Umbilical cord (tissue), 2 donors: Measurements from ENCODE around the gene GHSR. TPM values are rescaled to one million over a fixed set of nuclear protein-coding genes. Genes with fewer than 3 reads are reported as not detected.

ENCODE experiments used
- DNase-seq: peaks from one replicate; pipeline ENCODE4 v3.0.0-alpha.2; 2015; ENCODE audit warnings: low spot score
- total RNA-seq: library from RNA; depleted of rRNA; stranded (reverse); fragments of >200 nt; gene quantifications from one replicate; pipeline ENCODE4 v1.2.3, GENCODE V29; 2014; ENCODE audit warnings: low replicate concordance; ENCODE audit not compliant: insufficient read depth

The GHSR gene
- total RNA-seq, 1 donor from 2014 or later: 1.4 TPM

GRCh38 chr3:172438186-172438585 is 10.1 kb downstream of the GHSR start:
- no peak for DNase-seq

DNA sequence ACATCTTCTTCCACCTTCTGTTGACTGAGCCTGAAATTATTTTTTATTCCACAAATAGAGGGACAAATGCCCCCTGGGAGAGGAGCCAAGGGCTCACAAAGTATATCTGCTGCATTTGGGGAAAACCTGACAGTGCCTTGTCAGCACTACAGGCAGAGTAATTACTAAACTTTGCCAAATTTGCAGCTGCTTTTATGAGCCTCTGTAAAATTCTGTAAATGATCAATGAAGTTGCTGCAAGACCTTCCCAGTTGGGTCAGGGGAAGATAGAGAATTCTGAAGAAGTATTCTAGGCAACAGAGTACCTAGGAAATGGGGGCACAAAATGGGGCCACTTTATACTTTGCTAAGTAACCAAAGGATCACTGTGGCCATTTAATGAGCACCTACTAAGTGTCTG is 10.5 kb downstream of the GHSR start:
- DNase-seq: no peak

GRCh38 chr3:172415323-172415722 is 32.9 kb downstream of the GHSR start:
- no peak for DNase-seq

- no peak for DNase-seq
These were observed 36.7 kb downstream of the GHSR start for GRCh38 chr3:172411478-172411947.

DNA sequence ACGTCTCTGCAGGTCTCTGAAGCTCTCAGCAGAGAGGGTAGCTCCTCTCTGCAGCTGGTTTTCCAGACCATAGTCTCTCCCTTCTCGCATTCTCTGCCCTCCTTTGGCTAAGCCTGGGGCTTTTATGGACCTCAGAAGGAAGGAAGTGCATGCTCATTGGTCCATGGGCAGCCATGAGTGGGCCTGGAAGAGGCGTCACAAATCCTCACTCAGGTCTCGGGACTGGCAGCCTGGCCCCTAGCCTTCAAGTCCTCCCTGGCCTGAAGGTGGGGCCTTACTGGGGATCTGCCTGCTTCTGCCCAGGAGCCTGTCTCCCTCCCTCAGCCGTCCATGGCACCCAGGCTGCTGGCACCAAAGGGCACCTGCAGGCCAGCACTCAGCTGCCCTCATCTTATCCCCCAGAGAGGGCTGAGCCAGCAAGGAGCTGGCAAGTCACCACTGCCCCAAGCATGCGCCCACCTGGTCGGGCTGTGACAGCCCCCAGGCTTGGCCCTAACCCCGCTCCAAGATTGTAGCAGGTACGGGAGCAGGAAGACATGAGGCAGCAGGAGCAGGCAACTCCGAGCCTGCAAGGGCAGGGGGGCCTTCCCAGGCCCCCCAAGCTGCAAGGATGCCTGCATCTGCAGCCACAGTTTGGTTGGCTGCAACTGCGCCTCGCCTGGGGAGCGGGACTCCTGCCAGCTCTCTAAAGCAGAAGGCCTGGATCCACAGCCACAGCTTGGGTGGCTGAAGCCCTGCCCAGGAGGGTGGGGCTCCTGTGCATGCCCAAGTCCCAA is 37.4 kb downstream of the GHSR start:
- DNase-seq: no peak

- DNase-seq: no peak
These were observed 40.4 kb downstream of the GHSR start for GRCh38 chr3:172407872-172408271.

- no peak for DNase-seq
These were observed 42.3 kb downstream of the GHSR start for GRCh38 chr3:172405914-172406313.

GRCh38 chr3:172404237-172404962 is 43.9 kb downstream of the GHSR start:
- DNase-seq: no peak

GRCh38 chr3:172402892-172403643 is 45.2 kb downstream of the GHSR start:
- DNase-seq: no peak

DNA sequence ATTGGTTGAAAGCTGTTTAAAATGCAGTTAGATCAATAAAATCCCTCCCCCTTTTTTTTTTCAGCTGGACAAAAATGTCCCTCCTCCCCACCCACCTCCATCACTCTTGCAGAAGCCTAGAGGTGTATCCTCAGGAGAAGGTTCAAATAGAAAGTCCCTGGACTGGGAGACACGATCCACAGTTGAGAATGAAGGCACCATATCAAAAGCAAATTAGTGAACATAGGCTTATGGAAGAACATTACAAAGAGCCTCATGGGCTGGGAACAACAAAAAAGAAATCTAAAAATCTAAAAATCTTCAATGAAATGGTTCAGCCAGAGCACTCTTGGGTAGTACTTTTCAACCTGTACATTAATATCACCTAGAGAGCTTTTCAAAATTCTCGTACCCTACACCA is 46.2 kb downstream of the GHSR start:
- no peak for DNase-seq

DNA sequence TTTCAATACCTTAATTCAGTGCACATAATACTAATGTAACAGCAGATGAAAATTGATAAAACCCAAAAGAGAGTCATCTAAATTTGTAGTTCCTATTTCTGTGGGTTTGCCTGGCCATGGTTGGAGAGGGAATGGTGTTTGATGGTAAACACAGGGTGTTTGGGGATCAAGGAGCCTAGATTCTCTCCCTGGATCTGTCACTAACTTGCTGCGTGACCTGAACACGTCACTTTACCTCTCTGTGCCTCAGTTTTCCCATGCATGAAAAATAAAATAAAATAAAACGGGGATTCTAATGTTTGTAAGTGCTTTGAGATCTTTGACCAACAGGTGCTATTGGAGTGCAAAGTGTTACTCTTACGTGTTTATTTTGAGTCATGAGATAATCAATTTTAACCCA is 49.8 kb downstream of the GHSR start:
- no peak for DNase-seq

DNA sequence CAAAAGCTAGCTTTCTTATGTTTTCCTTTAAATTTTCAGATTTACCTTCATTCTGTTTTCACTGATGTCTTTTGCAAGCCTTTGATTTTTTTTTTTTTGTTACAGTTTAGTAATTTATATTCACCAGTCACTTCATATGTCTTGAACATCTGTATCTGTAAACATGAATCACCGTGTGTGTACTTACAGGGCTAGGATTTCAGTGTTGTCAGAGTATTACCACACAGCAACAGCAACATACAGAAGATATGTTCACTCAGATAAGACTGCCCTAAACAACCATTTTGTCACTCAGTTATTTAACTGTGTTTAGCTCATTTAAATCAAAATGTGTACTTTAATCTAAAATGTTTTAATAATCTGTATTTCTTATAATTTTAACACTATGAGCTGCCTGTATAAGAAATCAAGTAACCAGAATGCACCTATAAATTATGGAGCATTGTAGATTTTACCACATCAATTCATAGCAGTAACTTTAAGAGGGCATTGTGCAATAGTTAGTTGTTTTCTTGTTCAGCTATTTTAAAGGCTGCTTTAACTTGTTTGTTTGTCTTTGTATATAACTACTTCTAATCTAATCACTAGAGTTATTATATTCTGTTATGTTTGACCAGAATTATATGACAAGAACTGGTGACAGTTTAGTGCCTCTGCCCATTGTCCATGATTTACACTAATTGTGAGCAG is 50.4 kb downstream of the GHSR start:
- no peak for DNase-seq

- DNase-seq: no peak
These were observed 51.9 kb downstream of the GHSR start for GRCh38 chr3:172396400-172396799.

DNA sequence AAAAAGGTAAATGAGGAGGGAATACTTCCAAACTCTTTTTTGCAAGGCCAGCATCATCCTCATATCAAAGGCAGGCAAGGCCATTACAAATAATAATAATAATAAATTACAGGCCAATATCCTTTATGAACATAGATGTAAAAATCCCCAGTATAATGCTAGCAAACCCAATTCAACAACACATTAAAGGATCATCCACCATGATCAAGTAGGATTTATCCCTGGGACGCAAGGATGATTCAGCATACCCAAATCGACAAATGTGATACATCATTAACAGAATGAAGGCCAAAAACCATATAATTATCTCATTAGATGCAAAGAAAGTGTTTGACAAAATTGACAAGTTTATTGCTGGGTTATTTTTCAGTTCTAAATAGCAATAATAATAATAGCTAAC is 53.6 kb downstream of the GHSR start:
- no peak for DNase-seq

Other genes with a start within 250 kb of the GHSR start
- gene TNFSF10, start 75.0 kb upstream of the GHSR start, total RNA-seq: 6.3 TPM